Lung (tissue), 12 donors: ENCODE results near the gene CFAP99. TPM values are rescaled to one million over a fixed set of nuclear protein-coding genes. Genes with fewer than 3 reads are reported as not detected.

ENCODE experiments used
- ATAC-seq: fragments of 200-7000 bp; cut with Tn5 transposase; one replicate; pipeline ENCODE4 v1.9.1; 2020; ENCODE audit warnings: moderate number of reproducible peaks; ENCODE audit not compliant: insufficient read depth, low FRiP score
- DNase-seq, 3 donors: peaks; one replicate each; pipeline ENCODE4 v3.0.0-alpha.2; 2013 to 2017
- H3K27ac ChIP-seq, 2 donors: one replicate each; pipeline ENCODE4 v1.5.1; 2013; ENCODE audit warnings: mild to moderate bottlenecking in 2 of 2, moderate library complexity in 2 of 2, control low read depth in 1 of 2, inconsistent platforms in 1 of 2, low read depth in 1 of 2, low read length in 1 of 2
- H3K27me3 ChIP-seq, 3 donors: one replicate each; pipeline ENCODE4 v1.5.1; 2013; ENCODE audit warnings: low read length in 2 of 3; ENCODE audit not compliant: control insufficient read depth in 3 of 3, insufficient read depth in 3 of 3
- H3K36me3 ChIP-seq, 4 donors: one replicate each; pipeline ENCODE4 v1.5.1; 2013; ENCODE audit warnings: low read length in 4 of 4, mild to moderate bottlenecking in 1 of 4, moderate library complexity in 1 of 4; ENCODE audit not compliant: control insufficient read depth in 4 of 4, insufficient read depth in 4 of 4
- H3K4me1 ChIP-seq, 5 donors: one replicate each; pipeline ENCODE4 v1.5.1; 2013; ENCODE audit warnings: low read length in 5 of 5, mild to moderate bottlenecking in 2 of 5, moderate library complexity in 1 of 5; ENCODE audit not compliant: control insufficient read depth in 5 of 5, insufficient read depth in 5 of 5
- H3K4me3 ChIP-seq: one replicate; pipeline ENCODE4 v1.5.1; 2013; ENCODE audit warnings: mild to moderate bottlenecking, control low read depth, moderate library complexity
- H3K9ac ChIP-seq, 2 donors: one replicate each; pipeline ENCODE4 v1.5.1; 2013; ENCODE audit warnings: low read length in 2 of 2, control low read depth in 1 of 2; ENCODE audit not compliant: insufficient read depth in 1 of 2
- H3K9me3 ChIP-seq, 4 donors: one replicate each; pipeline ENCODE4 v1.5.1; 2013; ENCODE audit warnings: low read length in 3 of 4, mild to moderate bottlenecking in 1 of 4, moderate library complexity in 1 of 4; ENCODE audit not compliant: control insufficient read depth in 4 of 4, insufficient read depth in 3 of 4
- CTCF ChIP-seq: IDR thresholded peaks from 2 replicates; pipeline ENCODE4 v1.5.1; 2012; ENCODE audit warnings: mild to moderate bottlenecking; ENCODE audit errors: control extremely low read depth, extremely low read depth
- WGBS, 2 donors: extraction: QIAGEN DNeasy Blood & Tissue Kit; methylation state at CpG; one replicate each; pipeline ENCODE4 v1.1.7; 2013; 5-methylcytosine and 5-hydroxymethylcytosine counted together
- polyA plus RNA-seq, 2 donors: library from polyadenylated mRNA; stranded (reverse); fragments of 200-250 nt; gene quantifications; one replicate each; pipeline ENCODE4 v1.2.1, GENCODE V29; 2013
- total RNA-seq, 2 donors: library from RNA; depleted of rRNA in 1 of 2; stranded (reverse); fragments of >200 nt in 1 of 2; gene quantifications; one replicate each; pipeline ENCODE4 v1.2.1, GENCODE V29; 2014 to 2021
- donor health status: control.
- donor health status: control.
- donor health status: Bipolar disorder and iron deficiency.
- donor health status: healthy.
- donor health status: DM: yes; HTN: yes; CAD: no.

CFAP99 gene
- total and polyA plus RNA-seq, 4 donors: 2.1 to 12.1 (median 2.3) TPM

- ATAC-seq (no peak), DNase-seq (peak in 1 of 3 donors; percentile 32)
- Histone ChIP-seq H3K4me3 (no peak overlapping the region), H3K9me3 (no peaks in the 10 kb centered on the region), H3K27me3 (peaks cover 0 to 48% (median 47%) of the 10 kb centered on the region in 3 donors), H3K4me1 (peaks cover 0 to 33% (median 0%) of the 10 kb centered on the region in 5 donors), H3K36me3 (no peaks in the 10 kb centered on the region), H3K9ac (no peak overlapping the region), H3K27ac (peak overlapping the region in 1 of 2 donors; percentile 89)
- 46 to 59% methylated on average over 14 of the region's 14 CpGs for WGBS, 2 donors
- no peak for TF ChIP-seq CTCF
These were observed 4.7 kb upstream of the CFAP99 start for GRCh38 chr4:2413821-2414610.

- H3K27ac ChIP-seq: no peak overlapping the region
- no peak for TF ChIP-seq CTCF
- H3K36me3 ChIP-seq: no peaks in the 10 kb centered on the region
- DNase-seq: no peak
- peaks cover 0 to 2% (median 0%) of the 10 kb centered on the region in 4 donors for H3K9me3 ChIP-seq
- H3K9ac ChIP-seq: no peak overlapping the region
- H3K4me3 ChIP-seq: no peak overlapping the region
- no peak for ATAC-seq
- WGBS, 2 donors: 97% methylated on average over 3 of the region's 3 CpGs
- peaks cover 0 to 60% (median 59%) of the 10 kb centered on the region in 3 donors for H3K27me3 ChIP-seq
- H3K4me1 ChIP-seq: peaks cover 0 to 37% (median 0%) of the 10 kb centered on the region in 5 donors
These were observed 3.5 kb upstream of the CFAP99 start for GRCh38 chr4:2415213-2415612.

- DNase-seq (no peak), ATAC-seq (no peak)
- peaks cover 0 to 2% (median 0%) of the 10 kb centered on the region in 4 donors for H3K9me3 ChIP-seq
- 58 to 61% methylated on average over 17 of the region's 17 CpGs for WGBS, 2 donors
- peaks cover 0 to 68% (median 63%) of the 10 kb centered on the region in 3 donors for H3K27me3 ChIP-seq
- H3K27ac ChIP-seq: peak overlapping the region in 1 of 2 donors; percentile 90
- H3K4me1 ChIP-seq: peaks cover 0 to 37% (median 0%) of the 10 kb centered on the region in 5 donors
- no peak overlapping the region for H3K4me3 ChIP-seq
- H3K36me3 ChIP-seq: no peaks in the 10 kb centered on the region
- H3K9ac ChIP-seq: no peak overlapping the region
- TF ChIP-seq CTCF: no peak
These were observed 2.7 kb upstream of the CFAP99 start for GRCh38 chr4:2415881-2416563.
